GM12878 (cell line): Measurements from ENCODE around the gene RASL10A. TPM values are rescaled to one million over a fixed set of nuclear protein-coding genes. Genes with fewer than 3 reads are reported as not detected.

Experiments used
- ATAC-seq: fragments of 200-7000 bp; cut with Tn5 transposase; 3 replicates; pipeline ENCODE4 v1.9.1; 2020; ENCODE audit warnings: mild to moderate bottlenecking, moderate library complexity
- BruUV-seq: library from RNA; stranded (reverse); fragments of 400-500 nt; replicated peaks from 2 replicates; lab custom pipeline; 2021; lab: Mats Ljungman, UMichigan
- CTCF ChIA-PET: fragments of 300-600 bp; sonication (Branson Sonifier 250); formaldehyde crosslinking; extraction: SDS; loops from one replicate; lab custom pipeline; 2021; ENCODE audit warnings: inconsistent platforms; lab: Yijun Ruan, JAX
- POLR2A ChIA-PET: fragments of 350-600 bp; formaldehyde crosslinking; extraction: SDS; loops from one replicate; lab custom pipeline; 2021; ENCODE audit warnings: inconsistent platforms; lab: Charles Lee
- RAD21 ChIA-PET: fragments of 300-600 bp; sonication (Branson Sonifier 250); formaldehyde crosslinking; loops from one replicate; lab custom pipeline; 2023; ENCODE audit warnings: antibody characterized with exemption; ENCODE audit not compliant: unreplicated experiment; lab: Charles Lee
- SMC1A ChIA-PET: fragments of 300-600 bp; sonication (Branson Sonifier 250); formaldehyde crosslinking; loops from one replicate; lab custom pipeline; 2023; ENCODE audit not compliant: unreplicated experiment, uncharacterized antibody; lab: Charles Lee
- DNase-seq: peaks from one replicate; pipeline ENCODE4 v3.0.0-alpha.2; 2011; ENCODE audit warnings: low read depth, low spot score
- FAIRE-seq: peaks from 3 replicates; lab custom pipeline; 2011; peaks lifted over from hg19 to GRCh38; lab: Jason Lieb, UNC
- H2AFZ ChIP-seq: 2 replicates; pipeline ENCODE4 v1.6.0; 2011; ENCODE audit warnings: low read depth, low read length, control low read depth; ENCODE audit not compliant: control insufficient read depth
- H3K27ac ChIP-seq: 2 replicates; pipeline ENCODE4 v1.5.1; 2011; ENCODE audit warnings: control low read depth; ENCODE audit not compliant: control insufficient read depth, insufficient read depth
- H3K27me3 ChIP-seq, 2 experiments: replicated peaks in 1 of 2; 2 replicates each; pipeline versions ENCODE4 v1.6.0 to v1.6.1; 2011; ENCODE audit warnings: low read length in 1 of 2; ENCODE audit not compliant: control insufficient read depth in 2 of 2, insufficient read depth in 2 of 2
- H3K36me3 ChIP-seq, 2 experiments: 2 replicates each; pipeline ENCODE4 v1.5.1; 2011; ENCODE audit warnings: low read length in 1 of 2; ENCODE audit not compliant: control insufficient read depth in 2 of 2, insufficient read depth in 2 of 2
- H3K4me1 ChIP-seq: 2 replicates; pipeline ENCODE4 v1.6.1; 2011; ENCODE audit warnings: mild to moderate bottlenecking, low read length, moderate library complexity, mixed read lengths; ENCODE audit not compliant: control insufficient read depth, insufficient read depth
- H3K4me2 ChIP-seq: 2 replicates; pipeline ENCODE4 v1.6.0; 2011; ENCODE audit warnings: control low read depth; ENCODE audit not compliant: control insufficient read depth, insufficient read depth
- H3K4me3 ChIP-seq: fragments of 200-600 bp; sonication (generic); 2 replicates; pipeline ENCODE4 v1.5.1; 2016
- H3K79me2 ChIP-seq: 2 replicates; pipeline ENCODE4 v1.6.0; 2011; ENCODE audit warnings: low read length; ENCODE audit not compliant: control insufficient read depth, insufficient read depth
- H3K9ac ChIP-seq: 2 replicates; pipeline ENCODE4 v1.8.0; 2011; ENCODE audit warnings: low read length, control low read depth, mixed read lengths; ENCODE audit not compliant: control insufficient read depth, insufficient read depth
- H3K9me3 ChIP-seq: replicated peaks from 3 replicates; pipeline ENCODE4 v1.5.1; 2011; ENCODE audit warnings: mild to moderate bottlenecking, low read length; ENCODE audit not compliant: control insufficient read depth, insufficient read depth
- H4K20me1 ChIP-seq: 2 replicates; pipeline ENCODE4 v1.6.0; 2011; ENCODE audit not compliant: control insufficient read depth, insufficient read depth
- CBX3 ChIP-seq: fragments of 200-600 bp; sonication (generic); IDR thresholded peaks from 2 replicates; pipeline ENCODE4 v1.6.1; 2016; ENCODE audit warnings: low read depth, borderline replicate concordance
- CBX5 ChIP-seq: sonication (generic); IDR thresholded peaks from 2 replicates; pipeline ENCODE4 v1.6.1; 2016; ENCODE audit warnings: low read depth, moderate library complexity, mild to moderate bottlenecking, inconsistent platforms
- GABPA ChIP-seq: IDR thresholded peaks from 2 replicates; pipeline ENCODE4 v1.6.1; 2014; ENCODE audit warnings: antibody characterized with exemption, low read depth, mild to moderate bottlenecking, inconsistent platforms
- GATAD2B ChIP-seq: fragments of 450-650 bp; conservative IDR thresholded peaks from 2 replicates; pipeline ENCODE4 v1.6.1; 2017; ENCODE audit warnings: low read depth, mild to moderate bottlenecking, moderate library complexity
- IKZF1 ChIP-seq: fragments of 450-650 bp; conservative IDR thresholded peaks from 2 replicates; pipeline ENCODE4 v1.6.1; 2017; ENCODE audit warnings: antibody characterized with exemption, mild to moderate bottlenecking
- POU2F2 ChIP-seq: IDR thresholded peaks from 3 replicates; pipeline ENCODE4 v1.6.1; 2011; ENCODE audit warnings: low read depth, mild to moderate bottlenecking, low read length, borderline replicate concordance
- RAD51 ChIP-seq: fragments of 450-650 bp; IDR thresholded peaks from 2 replicates; pipeline ENCODE4 v1.6.1; 2016; ENCODE audit warnings: moderate library complexity, mild to moderate bottlenecking, inconsistent platforms
- ZNF24 ChIP-seq: fragments of 450-650 bp; IDR thresholded peaks from 2 replicates; pipeline ENCODE4 v1.6.1; 2017; ENCODE audit warnings: antibody characterized with exemption, mild to moderate bottlenecking
- ZNF384 ChIP-seq: IDR thresholded peaks from 2 replicates; pipeline ENCODE4 v1.6.1; 2012; ENCODE audit warnings: low read depth, mild to moderate bottlenecking, low read length, improper control_type of control experiment, borderline replicate concordance
- WGBS: methylation state at CpG from one replicate; pipeline ENCODE4 v1.1.6; 2016; ENCODE audit warnings: low lambda C conversion rate; ENCODE audit not compliant: insufficient replicate concordance, insufficient coverage; ENCODE audit errors: missing lambda C conversion rate; 5-methylcytosine and 5-hydroxymethylcytosine counted together
- in situ Hi-C: fragments of 300-500 bp; cut with MboI; formaldehyde crosslinking; loops from 9 replicates; pipeline ENCODE4 v1.14.3; 2018; ENCODE audit warnings: mixed read lengths
- intact Hi-C: fragments of 100-400 bp; cut with micrococcal nuclease; formaldehyde crosslinking; loops from one replicate; pipeline ENCODE4 v1.14.2; 2022; ENCODE audit not compliant: unreplicated experiment
- polyA plus RNA-seq, 11 experiments: library from polyadenylated mRNA; depleted of rRNA in 4 of 11; unstranded in 6 of 11; stranded (reverse) in 5 of 11; fragments of >200 nt; fragmentation: Nextera tagmentation in 4 of 11; fragmentation: Illumina TruSeq in 1 of 11; extraction: Ambion mirVana in 4 of 11; extraction: Trizol in 1 of 11; gene quantifications; 1 replicate in 1 of 11; 2 replicates in 10 of 11; pipeline versions ENCODE4 v1.2.1 to v1.2.3, GENCODE V29; 2011 to 2016; ENCODE audit warnings: inconsistent platforms in 2 of 11, missing spikeins in 2 of 11, low read depth in 1 of 11
- total RNA-seq, 4 experiments: library from RNA; depleted of rRNA in 3 of 4; stranded (reverse); fragments of >200 nt in 3 of 4; fragmentation: Illumina TruSeq in 1 of 4; extraction: Trizol in 1 of 4; gene quantifications; 2 replicates each; pipeline versions ENCODE4 v1.2.1 to v1.2.3, GENCODE V29; 2013 to 2021

The RASL10A gene
- total and polyA plus RNA-seq, 10 of the 15 experiments (the other 5 are each of a cell fraction or from before 2014, with no cell fraction given): 0.12 to 0.46 (median 0.21) TPM; not detected in 6

GRCh38 chr22:29353860-29354259 is 38.4 kb upstream of the RASL10A start:
- POLR2A ChIA-PET: no interaction called here
- RAD21 ChIA-PET: no interaction called here
- no peaks in the 10 kb centered on the region for H4K20me1 ChIP-seq
- DNase-seq: no peak
- SMC1A ChIA-PET: no interaction called here
- CTCF ChIA-PET: no interaction called here
- no TSS peak for BruUV-seq
- in situ Hi-C loops (no loop called here), intact Hi-C loops (no loop called here)
- ATAC-seq: no peak
- no peaks in the 10 kb centered on the region for H3K79me2 ChIP-seq
- H2AFZ ChIP-seq: no peak overlapping the region
- 98% methylated on average over 8 of the region's 8 CpGs for WGBS
- FAIRE-seq: no peak
- no peaks in the 10 kb centered on the region for H3K9me3 ChIP-seq
- no peak overlapping the region for H3K27ac ChIP-seq
- no peaks in the 10 kb centered on the region for H3K27me3 ChIP-seq
- H3K4me2 ChIP-seq: no peak overlapping the region
- no peak for TF ChIP-seq CBX5
- no peak overlapping the region for H3K4me3 ChIP-seq
- H3K4me1 ChIP-seq: no peaks in the 10 kb centered on the region
- H3K36me3 ChIP-seq: peaks cover 34 to 62% of the 10 kb centered on the region in 2 experiments
- no peak overlapping the region for H3K9ac ChIP-seq

- H3K27me3 ChIP-seq: no peaks in the 10 kb centered on the region
- H3K4me1 ChIP-seq: no peaks in the 10 kb centered on the region
- no peaks in the 10 kb centered on the region for H3K9me3 ChIP-seq
- SMC1A ChIA-PET: no interaction called here
- no peak overlapping the region for H2AFZ ChIP-seq
- POLR2A ChIA-PET: no interaction called here
- no peak overlapping the region for H3K27ac ChIP-seq
- ATAC-seq (no peak), DNase-seq (no peak), FAIRE-seq (no peak)
- CTCF ChIA-PET: no interaction called here
- peaks cover 29 to 57% of the 10 kb centered on the region in 2 experiments; a peak in 3 of 4 replicates for H3K36me3 ChIP-seq
- in situ Hi-C loops (no loop called here), intact Hi-C loops (no loop called here)
- no peaks in the 10 kb centered on the region for H3K79me2 ChIP-seq
- TF ChIP-seq ZNF24 (no peak), CBX3 (no peak), ZNF384 (no peak), GATAD2B (no peak), POU2F2 (no peak), GABPA (no peak), IKZF1 (no peak), RAD51 (no peak)
- H3K9ac ChIP-seq: no peak overlapping the region
- H4K20me1 ChIP-seq: no peaks in the 10 kb centered on the region
- H3K4me2 ChIP-seq: no peak overlapping the region
- RAD21 ChIA-PET: no interaction called here
- H3K4me3 ChIP-seq: no peak overlapping the region
- no TSS peak for BruUV-seq
- WGBS: 91% methylated on average over 11 of the region's 11 CpGs
Observed at GRCh38 chr22:29353286-29353685, 37.8 kb upstream of the RASL10A start.
